OCI-LY3 (cell line): ENCODE data around the gene FILIP1L.
A peak's percentile ranks its signal among the peaks of the same experiment; 100 is the strongest.

Experiments
- H2AFZ ChIP-seq: fragments of 200-600, 300-600 bp; shearing (Covaris generic); 2 replicates; pipeline ENCODE4 v1.6.0; 2014; ENCODE audit warnings: antibody characterized with exemption, low read depth, low read length
- H3K27ac ChIP-seq: fragments of 200-600, 300-600 bp; sonication (generic); 2 replicates; pipeline ENCODE4 v1.5.1; 2014; ENCODE audit warnings: mild to moderate bottlenecking, low read length, moderate library complexity, mixed read lengths
- H3K27me3 ChIP-seq: fragments of 200-600, 300-600 bp; sonication (generic); 2 replicates; pipeline ENCODE4 v1.6.1; 2014; ENCODE audit warnings: low read depth, low read length, mixed read lengths
- H3K36me3 ChIP-seq: fragments of 200-600, 300-600 bp; sonication (generic); replicated peaks from 2 replicates; pipeline ENCODE3; 2014; ENCODE audit warnings: low read depth, low read length, mixed read lengths
- H3K4me1 ChIP-seq: fragments of 300-600, 200-600 bp; sonication (generic); 2 replicates; pipeline ENCODE4 v1.6.1; 2014; ENCODE audit warnings: low read length, mixed read lengths
- H3K4me2 ChIP-seq: fragments of 200-600, 300-600 bp; sonication (generic); 2 replicates; pipeline ENCODE4 v1.6.1; 2014; ENCODE audit warnings: low read length, mixed read lengths
- H3K4me3 ChIP-seq: fragments of 300-600, 200-600 bp; sonication (generic); 2 replicates; pipeline ENCODE4 v1.5.1; 2014; ENCODE audit warnings: antibody characterized with exemption, mild to moderate bottlenecking, low read length, moderate library complexity
- H3K79me2 ChIP-seq: fragments of 300-600, 200-600 bp; shearing (Covaris generic); 2 replicates; pipeline ENCODE4 v1.6.1; 2014; ENCODE audit warnings: mild to moderate bottlenecking, low read length, mixed read lengths
- H3K9ac ChIP-seq: fragments of 300-600, 200-600 bp; shearing (Covaris generic); 2 replicates; pipeline ENCODE4 v1.6.0; 2014; ENCODE audit warnings: mild to moderate bottlenecking, low read length, moderate library complexity
- H3K9me3 ChIP-seq: fragments of 200-600, 300-600 bp; shearing (Covaris generic); 2 replicates; pipeline ENCODE4 v1.6.1; 2014; ENCODE audit warnings: low read length, mixed read lengths; ENCODE audit not compliant: insufficient read depth
- H4K20me1 ChIP-seq: fragments of 200-600, 300-600 bp; sonication (generic); 2 replicates; pipeline ENCODE4 v1.6.1; 2016; ENCODE audit warnings: low read length, mixed read lengths; ENCODE audit not compliant: insufficient read depth
- CTCF ChIP-seq: fragments of 200-600, 300-600 bp; sonication (generic); IDR thresholded peaks from 2 replicates; pipeline ENCODE4 v1.5.1; 2014; ENCODE audit warnings: antibody characterized with exemption, low read length, low read depth
- EZH2phosphoT487 ChIP-seq: fragments of 200-600 bp; shearing (Covaris generic); IDR thresholded peaks from 2 replicates; pipeline ENCODE4 v1.6.1; 2018; ENCODE audit warnings: antibody characterized with exemption, mixed run types, low read depth

The FILIP1L gene

GRCh38 chr3:99850608-99851007 is 263.7 kb downstream of the FILIP1L start:
- H3K9me3 ChIP-seq, result no peaks in the 10 kb centered on the region
- no peaks in the 10 kb centered on the region for H3K36me3 ChIP-seq
- H3K4me2 ChIP-seq, result peak overlapping the region; percentile 77
- no peaks in the 10 kb centered on the region for H3K27me3 ChIP-seq
- peaks cover 34% of the 10 kb centered on the region for H4K20me1 ChIP-seq
- peaks cover 36% of the 10 kb centered on the region for H3K4me1 ChIP-seq
- 0 out of 2 replicates have a peak overlapping the region, but pooled peaks have one; percentile 37 for H2AFZ ChIP-seq
- peaks cover 86% of the 10 kb centered on the region for H3K79me2 ChIP-seq
- H3K4me3 ChIP-seq, result peak overlapping the region; percentile 64
- TF ChIP-seq EZH2phosphoT487 (no peak), CTCF (no peak)
- no peak overlapping the region for H3K27ac ChIP-seq
- peak overlapping the region; percentile 19; the same call in 1 of the 2 replicates for H3K9ac ChIP-seq

GRCh38 chr3:99848433-99848832 is 265.9 kb downstream of the FILIP1L start:
- Histone ChIP-seq H4K20me1 (peaks cover 37% of the 10 kb centered on the region), H3K27me3 (no peaks in the 10 kb centered on the region), H3K4me3 (no peak overlapping the region), H3K9me3 (no peaks in the 10 kb centered on the region), H3K27ac (no peak overlapping the region), H3K4me2 (no peak overlapping the region), H3K36me3 (no peaks in the 10 kb centered on the region), H2AFZ (no peak overlapping the region), H3K79me2 (peaks cover 89% of the 10 kb centered on the region), H3K4me1 (peaks cover 54% of the 10 kb centered on the region), H3K9ac (no peak overlapping the region)
- TF ChIP-seq EZH2phosphoT487 (no peak), CTCF (no peak)

GRCh38 chr3:99846477-99847160 is 267.7 kb downstream of the FILIP1L start:
- H3K4me1 ChIP-seq, result peaks cover 54% of the 10 kb centered on the region
- no peak overlapping the region for H2AFZ ChIP-seq
- H3K79me2 ChIP-seq, result peaks cover 78% of the 10 kb centered on the region
- TF ChIP-seq EZH2phosphoT487 (no peak), CTCF (no peak)
- H3K27me3 ChIP-seq, result no peaks in the 10 kb centered on the region
- H3K36me3 ChIP-seq, result no peaks in the 10 kb centered on the region
- no peak overlapping the region for H3K4me2 ChIP-seq
- H3K9me3 ChIP-seq, result no peaks in the 10 kb centered on the region
- peaks cover 39% of the 10 kb centered on the region for H4K20me1 ChIP-seq
- no peak overlapping the region for H3K9ac ChIP-seq
- H3K4me3 ChIP-seq, result no peak overlapping the region
- no peak overlapping the region for H3K27ac ChIP-seq

- Histone ChIP-seq H3K36me3 (no peaks in the 10 kb centered on the region), H3K9me3 (no peaks in the 10 kb centered on the region), H3K4me2 (no peak overlapping the region), H2AFZ (no peak overlapping the region), H4K20me1 (peaks cover 33% of the 10 kb centered on the region), H3K27ac (no peak overlapping the region), H3K79me2 (peaks cover 72% of the 10 kb centered on the region), H3K9ac (no peak overlapping the region), H3K4me1 (peaks cover 49% of the 10 kb centered on the region), H3K4me3 (no peak overlapping the region), H3K27me3 (no peaks in the 10 kb centered on the region)
- no peak for TF ChIP-seq CTCF
Measured at GRCh38 chr3:99845999-99846398, 268.3 kb downstream of the FILIP1L start.
